IPS-18c (cell line): ENCODE measurements around the gene CYP26A1.
"Not testable (repeated sequence)": the region's sequence is repeated elsewhere in the genome, so short reads cannot be mapped to it uniquely, and the experiment has no call there.

Experiments
- H3K4me3 ChIP-seq: 2 replicates; pipeline ENCODE4 v1.7.0; 2013; ENCODE audit warnings: low read depth, mild to moderate bottlenecking, low read length, moderate library complexity; ENCODE audit not compliant: insufficient read depth
- H3K9me3 ChIP-seq: one replicate; pipeline ENCODE4 v1.6.1; 2013; ENCODE audit warnings: mild to moderate bottlenecking, low read length, moderate library complexity; ENCODE audit not compliant: control insufficient read depth, insufficient read depth

CYP26A1 gene

DNA sequence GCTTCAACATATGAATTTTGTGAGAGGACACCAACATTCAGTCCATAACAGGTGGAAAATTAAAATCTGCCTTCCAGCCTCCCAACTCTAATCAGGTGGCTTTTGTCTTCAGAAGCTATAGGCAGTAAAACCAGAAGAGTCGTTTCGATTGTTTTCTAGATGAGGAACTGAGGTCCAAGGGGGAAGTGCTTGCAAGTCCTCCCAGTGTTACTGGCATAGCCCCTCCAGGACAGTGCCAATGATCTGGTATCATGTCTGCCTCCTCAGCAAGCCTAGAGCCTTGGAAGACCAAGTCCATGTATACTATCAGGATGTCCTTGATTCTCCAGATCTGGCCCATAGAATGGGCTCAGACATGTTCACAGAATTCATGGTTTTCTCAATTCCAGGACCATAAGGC, 16.9 kb downstream of the CYP26A1 start:
- H3K9me3 ChIP-seq = no peaks in the 10 kb centered on the region
- no peak overlapping the region for H3K4me3 ChIP-seq

DNA sequence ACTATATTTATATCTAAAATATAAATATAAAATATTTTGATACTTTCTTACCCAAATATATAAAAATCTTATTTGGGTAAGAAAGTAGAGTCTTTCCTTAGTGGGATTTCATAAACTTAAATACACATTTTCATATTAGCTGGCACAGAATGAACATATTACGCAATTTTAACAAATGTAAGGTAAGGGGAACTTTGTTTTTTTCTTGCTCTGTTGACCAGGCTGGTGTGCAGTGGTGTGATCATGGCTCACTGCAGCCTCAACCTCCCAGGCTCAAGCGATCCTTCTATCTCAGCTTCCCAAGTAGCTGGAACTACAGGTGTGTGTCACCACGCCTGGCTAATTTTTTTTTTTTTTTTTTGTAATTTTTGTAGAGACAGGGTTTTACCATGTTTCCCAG, 18.3 kb downstream of the CYP26A1 start:
- H3K9me3 ChIP-seq = no peaks in the 10 kb centered on the region
- H3K4me3 ChIP-seq = no peak overlapping the region

GRCh38 chr10:93095225-93095624, 21.5 kb downstream of the CYP26A1 start:
- H3K4me3 ChIP-seq = no peak overlapping the region
- no peaks in the 10 kb centered on the region for H3K9me3 ChIP-seq

DNA sequence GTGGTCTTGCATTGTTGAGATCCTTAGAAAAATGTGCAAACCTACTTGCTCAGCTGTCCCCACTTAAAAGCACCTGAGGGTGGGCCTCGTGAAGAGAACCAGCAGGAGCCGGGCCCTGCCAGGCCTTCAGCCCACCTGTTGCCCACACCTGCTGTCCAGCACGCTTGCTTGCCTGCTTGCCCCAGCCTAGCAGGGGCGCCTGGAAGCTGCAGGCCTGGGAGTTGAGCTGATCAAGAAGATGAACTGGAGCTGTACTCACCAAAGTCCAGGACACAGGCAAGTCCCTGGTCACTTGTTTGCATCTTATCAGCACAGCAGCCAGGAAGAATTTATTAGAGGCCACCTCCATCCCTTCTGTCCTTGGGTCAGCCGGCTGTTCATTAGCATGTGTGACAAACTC, 23.2 kb downstream of the CYP26A1 start:
- H3K4me3 ChIP-seq = no peak overlapping the region
- H3K9me3 ChIP-seq = no peaks in the 10 kb centered on the region

- Histone ChIP-seq H3K4me3 (no peak overlapping the region), H3K9me3 (no peaks in the 10 kb centered on the region)
Observed at GRCh38 chr10:93097386-93097785, 23.7 kb downstream of the CYP26A1 start.

GRCh38 chr10:93098816-93099215, 25.1 kb downstream of the CYP26A1 start:
- H3K9me3 ChIP-seq = no peaks in the 10 kb centered on the region

DNA sequence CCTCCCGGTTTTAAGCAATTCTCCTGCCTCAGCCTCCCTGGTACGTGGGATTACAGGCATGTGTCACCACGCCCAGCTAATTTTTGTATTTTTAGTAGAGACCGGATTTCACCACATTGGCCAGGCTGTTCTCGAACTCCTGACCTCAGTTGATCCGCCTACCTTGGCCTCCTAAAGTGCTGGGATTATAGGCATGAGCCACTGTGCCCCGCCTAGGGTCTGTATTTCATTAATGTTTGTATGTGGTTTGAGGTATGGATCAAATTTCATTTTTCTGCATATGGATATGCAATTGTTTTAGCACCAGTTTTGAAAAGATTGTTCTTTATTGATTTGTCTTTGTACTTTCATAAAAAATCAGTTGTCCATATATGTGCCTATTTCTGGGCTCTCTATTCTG, 26.0 kb downstream of the CYP26A1 start:
- Histone ChIP-seq H3K9me3 (no peaks in the 10 kb centered on the region), H3K4me3 (no peak overlapping the region)

More at GRCh38 chr10:93098816-93099215, 25.1 kb downstream of the CYP26A1 start:
- no peak overlapping the region for H3K4me3 ChIP-seq

- not testable (repeated sequence) for H3K9me3 ChIP-seq, H3K4me3 ChIP-seq
Observed at GRCh38 chr10:93101148-93101547, 27.5 kb downstream of the CYP26A1 start.

GRCh38 chr10:93103953-93104352, 30.3 kb downstream of the CYP26A1 start:
- H3K9me3 ChIP-seq = no peaks in the 10 kb centered on the region
- no peak overlapping the region for H3K4me3 ChIP-seq

DNA sequence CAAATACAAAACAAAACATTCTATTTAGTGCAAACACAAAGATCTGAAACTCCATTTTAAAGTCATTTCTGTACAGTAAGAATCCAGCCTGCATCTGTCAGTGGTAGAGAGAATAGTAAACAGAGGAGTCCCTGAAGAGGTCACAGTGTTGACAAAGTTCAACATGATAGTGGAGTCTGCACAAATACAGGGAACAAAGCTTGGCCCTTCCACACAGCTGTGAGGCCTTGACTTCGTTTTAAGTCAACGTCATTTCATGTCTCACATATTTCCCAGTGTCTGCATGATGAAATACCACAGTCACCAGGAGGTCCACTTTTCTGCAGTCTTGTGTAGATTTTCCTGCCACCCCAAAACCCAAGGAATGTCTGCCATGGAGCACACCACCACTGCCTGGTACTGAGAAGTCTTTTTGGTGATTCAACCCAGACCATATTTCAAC, 33.0 kb downstream of the CYP26A1 start:
- no peaks in the 10 kb centered on the region for H3K9me3 ChIP-seq
- no peak overlapping the region for H3K4me3 ChIP-seq

DNA sequence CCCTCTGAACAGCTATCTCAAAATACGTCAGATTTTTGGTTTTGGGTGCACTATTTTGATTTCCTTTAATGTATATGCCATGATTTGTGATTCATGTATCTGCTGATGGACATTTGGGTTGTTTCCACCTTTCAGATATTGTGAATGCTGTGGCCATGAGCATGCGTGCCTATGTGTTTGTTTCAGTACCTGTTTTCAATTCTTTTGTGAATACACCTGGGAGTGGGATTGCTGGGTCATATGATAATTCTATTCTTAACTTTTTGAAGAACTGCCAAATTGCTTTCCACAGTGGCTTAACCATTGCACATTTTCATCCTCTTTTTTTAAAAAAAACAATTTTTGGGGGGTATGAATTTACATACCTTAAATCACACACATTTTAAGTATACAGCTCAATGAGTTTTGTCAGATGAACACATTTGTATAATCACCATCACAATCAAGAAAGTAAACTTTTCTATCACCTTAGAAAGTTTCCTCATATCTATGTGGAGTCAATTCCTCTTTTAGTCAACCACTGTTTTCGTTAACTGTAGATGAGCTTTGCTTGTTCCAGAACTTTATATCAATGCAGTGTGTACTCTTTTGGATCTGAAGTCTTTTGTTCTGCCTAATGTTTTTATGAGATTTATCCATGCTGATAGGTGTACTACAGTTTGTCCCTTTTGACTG, 36.9 kb downstream of the CYP26A1 start:
- Histone ChIP-seq H3K4me3 (no peak overlapping the region), H3K9me3 (no peaks in the 10 kb centered on the region)

- no peak overlapping the region for H3K4me3 ChIP-seq
- no peaks in the 10 kb centered on the region for H3K9me3 ChIP-seq
Observed at GRCh38 chr10:93113042-93113441, 39.3 kb downstream of the CYP26A1 start.

DNA sequence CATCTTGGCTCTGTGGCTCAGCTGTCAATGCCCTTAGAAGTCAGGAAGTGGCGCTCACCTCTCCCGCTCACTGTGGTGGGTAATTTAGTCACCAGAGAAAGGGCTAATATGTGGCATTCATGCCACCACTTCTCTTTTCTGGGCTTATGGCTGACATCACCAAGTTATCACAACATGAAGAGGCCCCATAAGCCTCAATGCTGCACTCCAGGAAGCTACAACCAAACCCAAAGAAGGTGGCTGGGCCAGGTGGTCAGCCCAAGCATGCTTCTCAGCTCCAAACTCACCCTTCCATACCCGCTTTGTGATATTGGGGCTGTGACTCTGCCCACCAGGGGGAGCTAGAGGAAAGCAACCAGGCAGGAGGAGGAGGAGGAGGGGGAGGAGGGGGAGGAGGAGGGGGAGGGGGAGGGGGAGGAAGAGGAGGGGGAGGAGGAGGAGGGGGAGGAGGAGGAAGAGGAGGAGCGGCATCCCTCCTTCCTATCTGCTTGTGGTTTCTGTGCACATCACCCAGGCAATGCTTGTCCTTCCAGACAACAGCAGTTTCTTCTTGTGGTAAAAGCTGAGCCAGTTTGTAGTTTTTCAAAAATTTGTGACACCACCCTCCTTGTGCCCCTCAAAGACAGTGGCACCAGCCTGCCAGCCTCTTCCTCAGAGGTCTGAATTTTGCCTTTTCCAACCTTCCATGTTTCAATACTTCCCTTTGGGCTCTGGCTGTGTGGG, 42.1 kb downstream of the CYP26A1 start:
- no peaks in the 10 kb centered on the region for H3K9me3 ChIP-seq
- H3K4me3 ChIP-seq = no peak overlapping the region

DNA sequence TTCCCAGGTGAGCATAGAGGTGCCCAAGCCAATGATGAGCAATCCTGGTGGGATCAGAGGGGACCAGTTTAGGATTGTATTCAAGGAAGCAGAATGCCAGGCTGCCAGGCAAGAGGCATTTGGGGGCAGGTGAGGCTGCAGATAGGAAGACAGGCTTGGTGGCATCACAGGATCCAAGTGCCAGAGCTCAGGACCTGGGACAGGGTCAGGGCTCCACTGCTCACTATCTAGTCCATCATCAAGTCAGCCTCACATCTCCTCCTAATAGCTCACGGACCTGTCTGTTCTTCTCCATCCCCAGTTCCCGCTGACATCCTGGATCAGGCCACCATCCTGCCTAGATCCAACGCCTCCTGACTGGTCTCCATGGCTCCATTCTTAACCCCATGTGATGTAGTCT, 47.6 kb downstream of the CYP26A1 start:
- H3K4me3 ChIP-seq = no peak overlapping the region
- H3K9me3 ChIP-seq = peaks cover under 1% of the 10 kb centered on the region

DNA sequence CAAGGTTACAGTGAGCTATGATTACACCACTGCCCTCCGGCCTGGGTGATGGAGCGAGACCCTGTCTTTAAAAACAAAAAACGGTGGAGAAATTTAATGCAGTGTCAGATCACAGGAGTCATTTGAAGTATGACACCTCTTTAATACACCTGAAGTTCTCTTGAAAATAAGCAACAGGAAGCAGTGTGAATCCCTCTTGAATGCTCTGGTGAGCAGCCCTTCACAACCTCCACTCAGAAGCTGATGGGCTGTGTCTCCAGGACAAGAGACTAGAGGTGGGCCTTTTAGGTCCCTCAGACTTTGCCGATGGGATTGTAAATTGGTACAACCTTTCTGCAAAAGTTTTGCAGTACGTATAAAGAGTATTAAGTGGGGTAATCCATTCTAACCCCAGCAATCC, 50.1 kb downstream of the CYP26A1 start:
- H3K9me3 ChIP-seq = peaks cover 9% of the 10 kb centered on the region
- H3K4me3 ChIP-seq = no peak overlapping the region

DNA sequence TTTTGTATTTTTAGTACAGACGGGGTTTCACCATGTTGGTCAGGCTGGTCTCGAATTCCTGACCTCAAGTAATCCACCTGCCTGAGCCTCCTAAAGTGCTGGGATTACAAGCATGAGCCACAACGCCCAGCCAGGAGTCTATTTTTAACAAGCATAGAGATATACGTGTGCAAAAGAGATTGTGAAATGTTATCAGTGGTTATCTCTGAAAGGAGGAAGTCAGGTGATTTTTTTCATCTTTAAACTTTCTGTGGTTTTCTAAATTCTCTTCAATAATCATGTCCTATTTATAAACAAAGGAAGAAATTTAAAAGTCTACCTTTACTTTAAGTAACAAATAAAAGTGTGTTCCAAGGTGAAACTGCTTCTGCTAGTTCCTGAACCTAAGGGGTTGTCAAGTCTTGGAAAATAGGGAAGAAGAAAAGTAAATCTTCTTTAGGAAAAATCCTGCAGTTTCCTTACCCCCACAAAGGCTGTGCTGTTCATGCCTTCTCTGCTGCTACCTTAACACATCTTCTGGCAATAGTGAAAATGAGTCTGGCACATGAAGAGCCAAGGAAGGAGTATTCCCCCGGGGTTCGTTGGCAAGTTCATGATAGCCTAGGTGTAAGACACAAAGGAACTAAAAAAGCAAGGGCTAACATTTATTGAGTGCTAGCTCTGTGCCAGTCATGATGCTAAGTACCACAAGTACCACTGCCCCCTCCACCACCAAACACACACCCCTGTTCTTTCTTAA, 51.1 kb downstream of the CYP26A1 start:
- Histone ChIP-seq H3K9me3 (peaks cover 11% of the 10 kb centered on the region), H3K4me3 (no peak overlapping the region)

DNA sequence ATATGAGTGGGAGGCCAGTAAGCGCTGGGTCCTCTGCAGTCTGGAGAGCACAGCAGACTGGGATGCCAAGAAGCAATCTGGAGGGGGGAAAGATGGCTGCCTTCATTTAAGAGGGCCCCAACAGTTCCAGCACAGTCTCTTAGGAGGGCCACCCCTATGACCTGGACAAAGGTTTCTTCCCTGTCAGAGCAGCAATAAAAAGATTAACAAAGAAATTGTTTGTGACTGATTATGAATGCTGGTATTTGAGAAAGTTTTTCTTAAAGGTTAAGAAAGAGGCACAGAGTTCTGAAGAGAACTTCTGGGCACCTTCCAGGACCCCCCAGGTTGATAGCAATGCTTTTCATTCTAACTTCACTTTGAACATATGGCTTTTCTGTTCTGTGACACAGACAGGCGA, 52.3 kb downstream of the CYP26A1 start:
- no peak overlapping the region for H3K4me3 ChIP-seq
- H3K9me3 ChIP-seq = peaks cover 12% of the 10 kb centered on the region

DNA sequence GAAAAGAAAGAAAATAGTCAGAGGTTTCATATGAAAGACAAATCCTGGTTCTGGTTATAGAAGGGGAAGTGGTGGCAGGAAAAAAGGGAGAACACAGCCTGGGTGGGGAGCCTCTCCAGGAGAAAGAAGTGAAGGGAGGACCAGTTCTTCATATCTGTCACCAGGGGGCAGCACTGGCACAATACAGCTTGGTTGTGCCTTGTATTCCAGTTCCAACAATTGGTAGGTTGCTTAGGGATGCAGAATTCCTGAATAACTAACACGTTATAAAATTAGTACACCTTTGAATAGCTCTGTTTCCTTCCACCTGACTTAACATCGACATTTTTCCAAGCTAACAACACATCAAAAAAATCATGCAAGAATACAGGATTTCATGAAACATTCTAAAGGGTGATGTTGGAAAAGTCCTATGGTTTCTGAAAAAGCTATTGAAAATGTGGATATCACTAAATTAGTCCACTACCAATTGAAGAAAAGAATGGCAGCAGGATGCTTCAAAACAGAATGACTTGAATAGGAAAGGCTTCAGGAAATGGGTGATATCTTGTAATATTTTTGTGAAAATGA, 52.9 kb downstream of the CYP26A1 start:
- H3K9me3 ChIP-seq = peaks cover 12% of the 10 kb centered on the region
- no peak overlapping the region for H3K4me3 ChIP-seq
